Pancreas (tissue), 10 donors: ENCODE measurements around the gene NUDT22. TPM values are rescaled to one million over a fixed set of nuclear protein-coding genes. Genes with fewer than 3 reads are reported as not detected.

Source experiments
- ATAC-seq, 4 donors: fragments of 200-7000 bp; cut with Tn5 transposase; one replicate each; pipeline versions ENCODE4 v1.8.0 to v1.9.1; 2020; ENCODE audit warnings: mild to moderate bottlenecking in 4 of 4, moderate library complexity in 4 of 4
- DNase-seq, 6 donors: peaks; one replicate each; pipeline ENCODE4 v3.0.0-alpha.2; 2020
- FAIRE-seq: peaks from 2 replicates; lab custom pipeline; 2012; peaks lifted over from hg19 to GRCh38; lab: Jason Lieb, UNC
- H3K27ac ChIP-seq, 4 donors: fragments of 200-600 bp; sonication (generic); 1 replicate in 3 of 4; 2 replicates in 1 of 4; pipeline versions ENCODE4 v1.5.0 to v1.8.0; 2020
- H3K27me3 ChIP-seq, 4 donors: fragments of 200-600 bp; one replicate each; pipeline ENCODE4 v1.8.0; 2021
- H3K36me3 ChIP-seq, 3 donors: fragments of 200-600 bp; sonication (generic) in 1 of 3; one replicate each; pipeline versions ENCODE4 v1.5.0 to v1.8.0; 2020 to 2021
- H3K4me1 ChIP-seq, 3 donors: fragments of 200-600 bp; one replicate each; pipeline ENCODE4 v1.8.0; 2021
- H3K4me3 ChIP-seq, 4 donors: fragments of 200-600 bp; sonication (generic) in 2 of 4; one replicate each; pipeline versions ENCODE4 v1.5.0 to v1.8.0; 2020 to 2021
- H3K9me3 ChIP-seq, 4 donors: fragments of 200-600 bp; one replicate each; pipeline ENCODE4 v1.8.0; 2021
- WGBS, 2 donors: extraction: QIAGEN DNeasy Blood & Tissue Kit; methylation state at CpG; one replicate each; pipeline ENCODE4 v1.1.7; 2013; 5-methylcytosine and 5-hydroxymethylcytosine counted together
- intact Hi-C, 3 donors: fragments of 100-400 bp; cut with DNase I; formaldehyde crosslinking; loops; one replicate each; pipeline versions ENCODE4 v1.11.1 to v1.14.2; 2022
- polyA plus RNA-seq, 2 donors: library from polyadenylated mRNA; stranded (reverse); fragments of 200-250 nt; gene quantifications; one replicate each; pipeline ENCODE4 v1.2.3, GENCODE V29; 2013
- total RNA-seq, 6 donors: library from RNA; stranded (reverse); fragmentation: NEBNext Ultra II Directional in 4 of 6; extraction: Animal tissue kit (Norgen Biotek cat#: 25700) in 4 of 6; gene quantifications; one replicate each; pipeline versions ENCODE4 v1.2.1 to v1.2.4, GENCODE V29; 2021 to 2023
- TF ChIP-seq, protein P1 (sequence below), 4 donors: fragments of 200-600 bp; sonication (generic) in 3 of 4; IDR thresholded peaks; one replicate each; pipeline versions ENCODE4 v1.5.0 to v1.8.0; 2021; ENCODE audit warnings: antibody characterized with exemption in 4 of 4
- donor health status: healthy with polysubstance abuse.
- donor health status: DM: no; HTN: no; CAD: no; lungs with moderate emphysema.
- donor health status: DM: no; HTN: no; CAD: no.
- donor health status: control.
- donor health status: control.
- donor health status: Bipolar disorder and iron deficiency.
- donor health status: DM: yes; HTN: yes; CAD: no.
- donor health status: DM: no; HTN: no; CAD: no.
- donor health status: DM: no; HTN: no; CAD: no.
- donor health status: DM: yes; HTN: yes; CAD: no.

NUDT22 gene
- total and polyA plus RNA-seq, 8 donors: 32.6 to 115 (median 39.0) TPM

DNA sequence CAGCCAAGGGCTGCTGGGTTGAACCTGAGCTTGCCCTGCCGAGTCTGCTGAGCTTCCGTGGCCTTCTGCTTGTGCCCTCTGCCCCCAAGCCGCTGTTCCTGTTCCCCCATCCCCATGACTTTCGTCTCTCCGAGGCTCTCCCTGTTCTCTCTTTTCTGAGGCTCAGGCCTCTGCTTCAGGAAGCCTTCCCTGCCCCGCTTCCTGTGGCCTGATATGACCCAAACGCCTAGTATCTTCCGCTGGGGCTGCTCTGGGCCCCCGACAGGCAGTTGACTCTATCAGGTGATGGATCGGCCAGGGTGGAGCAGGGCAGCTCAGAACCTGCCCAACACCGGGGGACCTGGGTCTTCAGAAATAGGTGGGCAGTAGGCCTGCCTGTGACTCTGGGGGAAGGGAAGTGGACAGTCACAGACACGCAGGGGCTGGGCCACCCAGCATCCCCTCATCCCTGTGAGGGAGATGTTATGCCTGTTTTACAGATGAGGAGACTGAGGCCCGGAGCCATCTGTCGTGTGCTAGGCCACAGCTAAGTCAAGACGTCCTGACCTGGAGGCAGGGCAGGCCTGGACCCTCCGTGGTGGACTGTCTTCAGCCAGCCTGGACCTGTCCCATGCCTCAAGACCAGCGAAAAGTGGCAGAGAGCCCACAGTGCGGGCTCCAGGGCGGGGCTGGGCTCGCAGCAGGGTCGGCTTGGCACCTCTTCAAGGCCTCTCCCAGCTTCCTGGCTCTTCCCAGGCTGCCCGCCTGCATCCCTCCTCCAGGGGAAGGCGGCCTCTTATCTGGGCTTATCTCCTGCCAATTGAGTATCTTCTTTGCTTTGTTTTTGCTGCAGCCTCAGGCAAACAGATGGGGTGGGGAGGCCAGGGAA lies 42.2 kb downstream of the NUDT22 start:
- Histone ChIP-seq H3K36me3 (no peaks in the 10 kb centered on the region), H3K27ac (peak overlapping the region; percentile 87 to 96 (median 96)), H3K4me3 (peak overlapping the region in 3 of 4 donors; percentile 43 to 73 (median 63)), H3K27me3 (no peaks in the 10 kb centered on the region), H3K4me1 (peaks cover 0 to 14% (median 10%) of the 10 kb centered on the region in 3 donors), H3K9me3 (no peaks in the 10 kb centered on the region)
- intact Hi-C loops: no loop called here
- TF ChIP-seq, protein P1, sequence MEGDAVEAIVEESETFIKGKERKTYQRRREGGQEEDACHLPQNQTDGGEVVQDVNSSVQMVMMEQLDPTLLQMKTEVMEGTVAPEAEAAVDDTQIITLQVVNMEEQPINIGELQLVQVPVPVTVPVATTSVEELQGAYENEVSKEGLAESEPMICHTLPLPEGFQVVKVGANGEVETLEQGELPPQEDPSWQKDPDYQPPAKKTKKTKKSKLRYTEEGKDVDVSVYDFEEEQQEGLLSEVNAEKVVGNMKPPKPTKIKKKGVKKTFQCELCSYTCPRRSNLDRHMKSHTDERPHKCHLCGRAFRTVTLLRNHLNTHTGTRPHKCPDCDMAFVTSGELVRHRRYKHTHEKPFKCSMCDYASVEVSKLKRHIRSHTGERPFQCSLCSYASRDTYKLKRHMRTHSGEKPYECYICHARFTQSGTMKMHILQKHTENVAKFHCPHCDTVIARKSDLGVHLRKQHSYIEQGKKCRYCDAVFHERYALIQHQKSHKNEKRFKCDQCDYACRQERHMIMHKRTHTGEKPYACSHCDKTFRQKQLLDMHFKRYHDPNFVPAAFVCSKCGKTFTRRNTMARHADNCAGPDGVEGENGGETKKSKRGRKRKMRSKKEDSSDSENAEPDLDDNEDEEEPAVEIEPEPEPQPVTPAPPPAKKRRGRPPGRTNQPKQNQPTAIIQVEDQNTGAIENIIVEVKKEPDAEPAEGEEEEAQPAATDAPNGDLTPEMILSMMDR (IDR thresholded peaks at IDR 0.05): no peak
- peak in 1 of 4 donors; percentile 1 for ATAC-seq
- no peak for FAIRE-seq
- DNase-seq: peak; percentile 72 to 88 (median 76)
- WGBS, 2 donors: 44 to 47% methylated on average over 23 of the region's 23 CpGs

DNA sequence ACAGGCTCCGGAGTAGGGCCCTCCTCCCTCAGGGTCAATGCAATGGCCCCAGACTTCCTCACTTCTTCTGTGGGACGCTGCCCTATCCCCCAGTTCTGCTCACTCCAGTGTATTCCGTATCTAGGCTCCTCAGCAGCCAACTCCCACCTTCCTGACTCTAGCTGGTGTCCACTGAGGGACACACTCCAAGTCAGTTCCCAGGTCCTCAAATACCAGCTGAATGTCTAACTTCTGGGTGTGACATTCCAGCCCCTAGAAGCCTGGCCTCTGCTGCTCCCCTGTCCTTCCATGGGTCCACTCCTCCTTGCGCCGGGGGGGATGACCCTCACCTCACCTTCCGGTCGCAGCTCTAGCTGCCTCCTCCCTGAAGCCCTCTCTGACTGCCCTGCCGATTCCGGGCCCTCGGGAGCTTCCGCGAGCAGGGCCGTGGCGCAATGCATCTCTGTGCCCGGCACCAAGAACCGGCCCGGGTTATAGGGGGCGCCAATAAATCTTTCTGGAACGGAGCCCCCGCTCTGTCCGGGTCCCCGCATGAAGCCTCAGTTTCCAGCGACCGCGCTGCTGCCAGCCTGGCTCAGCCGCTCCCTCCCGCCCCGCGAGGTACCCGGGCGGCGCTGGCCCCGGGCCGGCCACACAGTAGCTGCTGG lies 42.9 kb downstream of the NUDT22 start:
- intact Hi-C loops: no loop called here
- H3K4me3 ChIP-seq: peak overlapping the region; percentile 43 to 73 (median 60)
- no peaks in the 10 kb centered on the region for H3K36me3 ChIP-seq
- DNase-seq (peak in 5 of 6 donors; percentile 64 to 88 (median 79)), FAIRE-seq (no peak), ATAC-seq (peak; percentile 6 to 17 (median 13))
- 1% methylated on average over 34 of the region's 34 CpGs for WGBS, 2 donors
- no peaks in the 10 kb centered on the region for H3K27me3 ChIP-seq
- TF ChIP-seq, protein P1 (IDR thresholded peaks at IDR 0.05): no peak
- peaks cover 0 to 14% (median 10%) of the 10 kb centered on the region in 3 donors for H3K4me1 ChIP-seq
- peak overlapping the region; percentile 87 to 96 (median 96) for H3K27ac ChIP-seq
- H3K9me3 ChIP-seq: no peaks in the 10 kb centered on the region

DNA sequence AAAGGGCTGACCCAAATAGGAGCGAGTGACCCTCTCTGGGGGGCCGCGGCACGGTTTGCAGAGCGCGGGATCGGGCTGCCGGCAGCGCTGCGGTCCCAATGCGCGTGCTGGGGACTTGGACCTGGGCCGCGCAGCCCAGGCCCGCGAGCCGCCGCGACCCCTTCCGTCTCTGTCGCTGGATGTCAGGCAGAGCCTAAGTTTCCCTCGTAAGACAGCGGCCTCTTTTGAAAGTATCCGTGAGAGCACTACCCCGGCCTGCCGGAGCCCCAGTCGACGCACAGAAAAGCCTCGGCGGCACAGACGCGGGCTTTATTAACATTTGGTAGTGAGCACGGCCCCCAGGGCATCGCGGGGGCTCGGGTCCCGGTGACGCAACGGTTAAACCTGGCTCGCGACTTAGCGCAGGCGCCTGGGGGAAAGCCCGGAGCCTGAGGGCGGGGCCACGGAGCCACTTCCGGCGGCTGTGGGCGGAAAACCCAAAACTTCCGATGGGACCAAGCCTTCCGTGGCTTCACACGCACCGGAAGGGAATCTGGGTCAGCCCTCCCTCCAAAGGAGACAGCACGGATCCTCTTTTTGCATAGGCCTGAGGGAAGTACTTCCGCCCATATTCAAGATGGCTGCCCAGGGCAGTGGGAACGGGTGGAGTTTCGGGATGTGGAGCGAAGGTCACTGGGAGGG lies 43.6 kb downstream of the NUDT22 start:
- Histone ChIP-seq H3K9me3 (no peaks in the 10 kb centered on the region), H3K36me3 (no peaks in the 10 kb centered on the region), H3K4me1 (peaks cover 0 to 14% (median 10%) of the 10 kb centered on the region in 3 donors), H3K27me3 (no peaks in the 10 kb centered on the region), H3K4me3 (peak overlapping the region; percentile 63 to 83 (median 70)), H3K27ac (peak overlapping the region; percentile 87 to 96 (median 96))
- intact Hi-C loops: no loop called here
- ATAC-seq (peak; percentile 79 to 87 (median 82)), DNase-seq (peak; percentile 95 to 99 (median 98)), FAIRE-seq (peak; percentile 85)
- TF ChIP-seq, protein P1 (IDR thresholded peaks at IDR 0.05): no peak
- WGBS, 2 donors: 0% methylated on average over 58 of the region's 58 CpGs

DNA sequence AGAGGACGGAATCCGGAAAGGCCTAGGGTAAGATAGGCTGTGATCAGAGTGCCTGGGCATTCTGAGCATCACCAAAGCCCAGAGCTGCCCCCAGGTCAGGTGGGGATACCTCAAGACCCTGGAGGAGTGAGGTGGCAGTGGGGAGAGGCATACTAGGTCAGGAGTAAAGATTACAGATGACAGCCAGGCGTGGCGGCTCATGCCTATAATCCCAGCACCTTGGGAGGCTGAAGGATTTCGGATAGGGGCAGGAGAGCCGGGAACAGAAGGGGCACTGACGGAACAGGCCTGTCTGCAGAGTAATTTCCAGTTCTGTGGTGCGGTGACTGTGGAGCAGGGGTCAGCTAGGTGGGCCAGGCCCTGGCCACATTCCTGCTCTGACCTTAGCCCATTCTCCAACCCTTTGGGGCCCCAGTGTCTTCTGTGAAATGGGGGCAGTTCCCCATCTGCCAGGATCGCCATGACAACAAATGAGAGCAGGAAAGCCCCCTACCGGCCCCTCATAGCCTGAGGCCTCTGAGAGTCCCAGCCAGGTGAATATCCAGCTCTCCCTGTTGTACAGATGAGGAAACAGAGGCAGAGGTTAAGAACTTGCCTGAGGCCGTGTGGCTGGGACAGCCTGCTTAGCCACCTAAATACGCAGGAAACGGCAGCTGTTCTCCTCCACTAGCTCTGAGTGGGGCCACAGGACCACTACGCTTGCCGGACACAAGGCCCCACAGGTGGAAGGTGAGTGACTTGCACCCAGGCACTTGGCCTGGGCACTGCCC lies 49.1 kb downstream of the NUDT22 start:
- DNase-seq (no peak), ATAC-seq (no peak), FAIRE-seq (no peak)
- intact Hi-C loops: no loop called here
- H3K36me3 ChIP-seq: no peaks in the 10 kb centered on the region
- no peak overlapping the region for H3K27ac ChIP-seq
- WGBS, 2 donors: 91 to 92% methylated on average over 15 of the region's 15 CpGs
- H3K27me3 ChIP-seq: no peaks in the 10 kb centered on the region
- peaks cover 0 to 5% (median 3%) of the 10 kb centered on the region in 3 donors for H3K4me1 ChIP-seq
- H3K9me3 ChIP-seq: no peaks in the 10 kb centered on the region
- TF ChIP-seq, protein P1 (IDR thresholded peaks at IDR 0.05): no peak
- no peak overlapping the region for H3K4me3 ChIP-seq
